Karpas-422 (cell line): ENCODE measurements around the gene CTRB1. TPM values are rescaled to one million over a fixed set of nuclear protein-coding genes. Genes with fewer than 3 reads are reported as not detected.

Experiments
- DNase-seq: peaks from one replicate; pipeline ENCODE4 v3.0.0-alpha.2; 2015
- H2AFZ ChIP-seq: fragments of 200-600 bp; sonication (generic); 2 replicates; pipeline ENCODE4 v1.6.1; 2014; ENCODE audit warnings: antibody characterized with exemption, low read length, mixed read lengths
- H3K27ac ChIP-seq: fragments of 200-600 bp; sonication (generic); 2 replicates; pipeline ENCODE4 v1.5.1; 2014; ENCODE audit warnings: mild to moderate bottlenecking, low read length, moderate library complexity
- H3K27me3 ChIP-seq: fragments of 200-600 bp; sonication (generic); 2 replicates; pipeline ENCODE4 v1.6.1; 2014; ENCODE audit warnings: low read length, mixed read lengths
- H3K36me3 ChIP-seq: fragments of 200-600 bp; sonication (generic); 2 replicates; pipeline ENCODE4 v1.6.1; 2014; ENCODE audit warnings: low read length, mixed read lengths; ENCODE audit not compliant: insufficient read depth
- H3K4me1 ChIP-seq: fragments of 200-600 bp; sonication (generic); 2 replicates; pipeline ENCODE4 v1.6.1; 2014; ENCODE audit warnings: mild to moderate bottlenecking, low read length, mixed read lengths
- H3K4me2 ChIP-seq: fragments of 200-600 bp; sonication (generic); 2 replicates; pipeline ENCODE4 v1.6.1; 2014; ENCODE audit warnings: low read length, low read depth, mild to moderate bottlenecking; ENCODE audit not compliant: poor library complexity, severe bottlenecking
- H3K4me3 ChIP-seq: fragments of 200-600 bp; sonication (generic); 2 replicates; pipeline ENCODE4 v1.5.1; 2014; ENCODE audit warnings: mild to moderate bottlenecking, antibody characterized with exemption, low read length, mixed read lengths
- H3K79me2 ChIP-seq: fragments of 200-600 bp; sonication (generic); 2 replicates; pipeline ENCODE4 v1.6.1; 2014; ENCODE audit warnings: mild to moderate bottlenecking, low read length, mixed read lengths
- H3K9ac ChIP-seq: fragments of 200-600 bp; sonication (generic); 2 replicates; pipeline ENCODE4 v1.6.0; 2014; ENCODE audit warnings: low read length
- H3K9me2 ChIP-seq: fragments of 200-600 bp; sonication (generic), shearing (Covaris generic); replicated peaks from 2 replicates; pipeline ENCODE4 v1.6.0; 2014; ENCODE audit warnings: mild to moderate bottlenecking, low read length, moderate library complexity; ENCODE audit not compliant: insufficient read depth
- H3K9me3 ChIP-seq: fragments of 300-700, 200-600 bp; sonication (generic); 2 replicates; pipeline ENCODE4 v1.6.1; 2014; ENCODE audit warnings: low read length, mixed read lengths
- H4K20me1 ChIP-seq: fragments of 200-600 bp; sonication (generic); 2 replicates; pipeline ENCODE4 v1.6.1; 2014; ENCODE audit warnings: mild to moderate bottlenecking, antibody characterized with exemption, low read length, low read depth; ENCODE audit not compliant: insufficient read depth
- total RNA-seq: library from RNA; depleted of rRNA; stranded (reverse); fragments of >200 nt; shearing (Covaris generic); gene quantifications from 2 replicates; pipeline ENCODE4 v1.2.3, GENCODE V29; 2014; ENCODE audit warnings: low replicate concordance

Gene CTRB1
- total RNA-seq, 1 experiment from 2014 or later = not detected

GRCh38 chr16:75244844-75245758 is 26.3 kb downstream of the CTRB1 start:
- Histone ChIP-seq H3K79me2 (peaks cover 61% of the 10 kb centered on the region), H4K20me1 (peaks cover 12% of the 10 kb centered on the region; the same call in 1 of the 2 replicates), H3K9me2 (no peaks in the 10 kb centered on the region), H3K4me2 (peak overlapping the region; percentile 15), H3K9me3 (no peaks in the 10 kb centered on the region), H3K27me3 (no peaks in the 10 kb centered on the region), H3K9ac (peak overlapping the region; percentile 14; the same call in 1 of the 2 replicates), H2AFZ (no peak overlapping the region), H3K36me3 (no peaks in the 10 kb centered on the region), H3K27ac (peak overlapping the region; percentile 29; the same call in 1 of the 2 replicates), H3K4me3 (no peak overlapping the region), H3K4me1 (peaks cover 33% of the 10 kb centered on the region)
- no peak for DNase-seq

- H3K9ac ChIP-seq = no peak overlapping the region
- H3K79me2 ChIP-seq = peaks cover 70% of the 10 kb centered on the region
- no peaks in the 10 kb centered on the region for H3K27me3 ChIP-seq
These were observed 27.9 kb downstream of the CTRB1 start for GRCh38 chr16:75246504-75247205.

GRCh38 chr16:75247249-75247648 is 28.5 kb downstream of the CTRB1 start:
- peaks cover 39% of the 10 kb centered on the region for H3K4me1 ChIP-seq
- no peak overlapping the region for H3K4me2 ChIP-seq
- no peak overlapping the region for H2AFZ ChIP-seq
- no peaks in the 10 kb centered on the region for H3K27me3 ChIP-seq
- no peak for DNase-seq
- H3K9me2 ChIP-seq = no peaks in the 10 kb centered on the region
- no peaks in the 10 kb centered on the region for H3K36me3 ChIP-seq
- H3K9ac ChIP-seq = no peak overlapping the region
- H3K79me2 ChIP-seq = peaks cover 70% of the 10 kb centered on the region
- no peak overlapping the region for H3K4me3 ChIP-seq
- H4K20me1 ChIP-seq = peaks cover 20% of the 10 kb centered on the region; the same call in 1 of the 2 replicates
- no peak overlapping the region for H3K27ac ChIP-seq
- H3K9me3 ChIP-seq = no peaks in the 10 kb centered on the region

More at GRCh38 chr16:75246504-75247205, 27.9 kb downstream of the CTRB1 start:
- H2AFZ ChIP-seq = no peak overlapping the region
- no peak overlapping the region for H3K4me3 ChIP-seq
- H3K9me3 ChIP-seq = no peaks in the 10 kb centered on the region
- no peaks in the 10 kb centered on the region for H3K9me2 ChIP-seq
- peaks cover 18% of the 10 kb centered on the region; the same call in 1 of the 2 replicates for H4K20me1 ChIP-seq
- H3K4me2 ChIP-seq = no peak overlapping the region
- H3K36me3 ChIP-seq = no peaks in the 10 kb centered on the region
- DNase-seq = no peak
- H3K27ac ChIP-seq = no peak overlapping the region
- H3K4me1 ChIP-seq = peaks cover 35% of the 10 kb centered on the region

- Histone ChIP-seq H3K79me2 (peaks cover 69% of the 10 kb centered on the region), H3K4me3 (no peak overlapping the region), H3K36me3 (no peaks in the 10 kb centered on the region), H3K9me2 (no peaks in the 10 kb centered on the region), H3K9ac (no peak overlapping the region), H3K27ac (no peak overlapping the region), H2AFZ (no peak overlapping the region), H3K4me1 (peaks cover 39% of the 10 kb centered on the region), H4K20me1 (peaks cover 27% of the 10 kb centered on the region; the same call in 1 of the 2 replicates), H3K4me2 (no peak overlapping the region), H3K9me3 (no peaks in the 10 kb centered on the region), H3K27me3 (no peaks in the 10 kb centered on the region)
- DNase-seq = no peak
These were observed 29.4 kb downstream of the CTRB1 start for GRCh38 chr16:75248142-75248535.

GRCh38 chr16:75248536-75249380 is 30.0 kb downstream of the CTRB1 start:
- Histone ChIP-seq H3K79me2 (peaks cover 67% of the 10 kb centered on the region), H3K36me3 (no peaks in the 10 kb centered on the region), H3K4me3 (no peak overlapping the region), H3K4me1 (peaks cover 39% of the 10 kb centered on the region), H3K27me3 (no peaks in the 10 kb centered on the region), H2AFZ (no peak overlapping the region), H3K9me3 (no peaks in the 10 kb centered on the region), H3K4me2 (no peak overlapping the region), H4K20me1 (peaks cover 29% of the 10 kb centered on the region; the same call in 1 of the 2 replicates), H3K9ac (no peak overlapping the region), H3K27ac (no peak overlapping the region), H3K9me2 (no peaks in the 10 kb centered on the region)
- no peak for DNase-seq

- DNase-seq = no peak
- Histone ChIP-seq H3K27ac (no peak overlapping the region), H3K4me1 (peaks cover 38% of the 10 kb centered on the region), H3K9ac (peak overlapping the region; percentile 81; the same call in 1 of the 2 replicates), H4K20me1 (peaks cover 29% of the 10 kb centered on the region; the same call in 1 of the 2 replicates), H3K4me2 (peak overlapping the region; percentile 94), H3K36me3 (no peaks in the 10 kb centered on the region), H3K79me2 (peaks cover 62% of the 10 kb centered on the region), H2AFZ (no peak overlapping the region), H3K9me3 (no peaks in the 10 kb centered on the region), H3K27me3 (no peaks in the 10 kb centered on the region), H3K4me3 (peak overlapping the region; percentile 95; the same call in 1 of the 2 replicates), H3K9me2 (no peaks in the 10 kb centered on the region)
These were observed 30.7 kb downstream of the CTRB1 start for GRCh38 chr16:75249441-75249840.

- Histone ChIP-seq H3K79me2 (peaks cover 55% of the 10 kb centered on the region), H3K4me2 (peak overlapping the region; percentile 94), H3K9me2 (no peaks in the 10 kb centered on the region), H3K9me3 (no peaks in the 10 kb centered on the region), H3K4me3 (peak overlapping the region; percentile 95), H3K27ac (no peak overlapping the region), H3K9ac (peak overlapping the region; percentile 81), H3K4me1 (peaks cover 32% of the 10 kb centered on the region), H4K20me1 (peaks cover 34% of the 10 kb centered on the region), H3K27me3 (no peaks in the 10 kb centered on the region), H3K36me3 (no peaks in the 10 kb centered on the region), H2AFZ (no peak overlapping the region)
- no peak for DNase-seq
These were observed 31.5 kb downstream of the CTRB1 start for GRCh38 chr16:75250089-75250808.
